Activated CD4-positive, alpha-beta memory T cell treated with anti-CD3 and anti-CD28 coated beads, Interleukin-2, amount 10 ng/mL, durations not matched to agents 7 days and 5 days (primary cell): ENCODE results near the gene MS4A15. TPM values are rescaled to one million over a fixed set of nuclear protein-coding genes. Genes with fewer than 3 reads are reported as not detected.

Experiments
- CTCF ChIA-PET: fragments of 350-600 bp; sonication (Branson Sonifier 250); formaldehyde crosslinking; loops from one replicate; lab custom pipeline; 2021; ENCODE audit warnings: antibody characterized with exemption, inconsistent platforms; lab: Charles Lee
- POLR2A ChIA-PET: fragments of 350-600 bp; sonication (Branson Sonifier 250); formaldehyde crosslinking; loops from one replicate; lab custom pipeline; 2021; ENCODE audit warnings: antibody characterized with exemption; lab: Charles Lee
- DNase-seq: peaks from one replicate; pipeline ENCODE4 v3.0.0-alpha.2; 2020
- H3K27ac Mint-ChIP-seq: one replicate; pipeline ENCODE4 v1.8.0; 2021; ENCODE audit warnings: mild to moderate bottlenecking, mixed read lengths
- H3K27me3 Mint-ChIP-seq: one replicate; pipeline ENCODE4 v1.8.0; 2021; ENCODE audit warnings: mixed read lengths
- H3K36me3 Mint-ChIP-seq: one replicate; pipeline ENCODE4 v1.8.0; 2021; ENCODE audit warnings: low read depth, mixed read lengths
- H3K4me1 Mint-ChIP-seq: one replicate; pipeline ENCODE4 v1.8.0; 2021; ENCODE audit warnings: mixed read lengths
- H3K4me3 Mint-ChIP-seq: one replicate; pipeline ENCODE4 v1.8.0; 2021; ENCODE audit warnings: mild to moderate bottlenecking, mixed read lengths
- H3K9me3 Mint-ChIP-seq: one replicate; pipeline ENCODE4 v1.8.0; 2021; ENCODE audit warnings: mixed read lengths
- total RNA-seq, 2 experiments: library from RNA; stranded (reverse); gene quantifications; one replicate each; pipeline ENCODE4 v1.2.3, GENCODE V29; 2021

MS4A15 gene
- total RNA-seq, 2 experiments from 2014 or later: not detected

DNA sequence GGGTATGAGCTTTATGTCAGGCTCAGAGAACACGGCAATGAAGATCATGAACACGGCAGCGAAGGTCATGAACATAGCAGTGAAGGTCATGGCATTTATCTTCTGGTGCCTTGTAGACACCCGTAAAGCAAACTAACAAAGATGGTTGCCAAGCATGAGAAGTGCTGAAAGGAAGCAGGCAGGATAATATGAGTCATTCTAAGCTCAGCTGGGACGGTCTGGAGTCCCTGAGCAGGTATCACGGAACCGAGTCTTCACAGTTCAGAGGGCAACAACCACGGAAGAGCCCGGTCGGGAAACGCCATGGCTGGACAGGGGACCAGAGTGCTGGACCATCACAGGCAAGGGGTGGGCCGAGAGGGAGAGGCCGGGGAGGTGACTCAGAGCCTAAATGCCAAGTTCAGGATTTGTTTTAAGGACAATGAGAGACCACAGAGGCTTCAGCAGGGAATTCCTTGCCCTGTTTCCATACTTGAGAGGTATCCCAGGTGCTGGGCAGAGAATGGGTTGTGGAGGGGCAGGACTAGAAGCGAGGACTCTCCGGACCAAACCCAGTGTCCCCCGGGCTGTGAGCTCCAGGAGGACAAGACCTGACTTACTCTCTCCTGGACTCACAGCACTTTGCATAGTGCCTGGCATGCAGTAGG is 15.3 kb downstream of the MS4A15 start:
- Mint-ChIP-seq H3K27ac (no peak overlapping the region), H3K4me3 (no peak overlapping the region), H3K36me3 (no peaks in the 10 kb centered on the region), H3K27me3 (peaks cover 1% of the 10 kb centered on the region), H3K9me3 (no peaks in the 10 kb centered on the region), H3K4me1 (peaks cover 4% of the 10 kb centered on the region)
- ChIA-PET POLR2A (no interaction called here), CTCF (interaction anchor here (1.3 kb wide), 1 partner anchor 10 kb away, joined by 6 read pairs; no protein-coding TSS in a partner anchor)
- no peak for DNase-seq

- peaks cover 4% of the 10 kb centered on the region for H3K4me1 Mint-ChIP-seq
- DNase-seq: no peak
- CTCF ChIA-PET: interaction anchor here (1.3 kb wide), 1 partner anchor 10 kb away, joined by 6 read pairs; no protein-coding TSS in a partner anchor
- no peaks in the 10 kb centered on the region for H3K36me3 Mint-ChIP-seq
- H3K4me3 Mint-ChIP-seq: no peak overlapping the region
- H3K27me3 Mint-ChIP-seq: peaks cover 5% of the 10 kb centered on the region
- H3K27ac Mint-ChIP-seq: no peak overlapping the region
- POLR2A ChIA-PET: no interaction called here
- H3K9me3 Mint-ChIP-seq: no peaks in the 10 kb centered on the region
Observed at GRCh38 chr11:60772666-60773065, 16.0 kb downstream of the MS4A15 start.

- ChIA-PET POLR2A (no interaction called here), CTCF (interaction anchor here (1.1 to 7.3 kb wide), 10 partner anchors 10 to 195 kb away, joined by 3 to 83 read pairs (median 5); partner anchors contain the start of genes MS4A10 and MS4A15)
- Mint-ChIP-seq H3K4me1 (peaks cover 4% of the 10 kb centered on the region), H3K36me3 (no peaks in the 10 kb centered on the region), H3K4me3 (no peak overlapping the region), H3K27me3 (peaks cover 9% of the 10 kb centered on the region), H3K27ac (no peak overlapping the region), H3K9me3 (no peaks in the 10 kb centered on the region)
- DNase-seq: no peak
Observed at GRCh38 chr11:60774726-60775125, 18.1 kb downstream of the MS4A15 start.

GRCh38 chr11:60775420-60775961 is 18.8 kb downstream of the MS4A15 start:
- no peak overlapping the region for H3K4me3 Mint-ChIP-seq
- ChIA-PET CTCF (interaction anchor here (0.6 to 7.3 kb wide), 16 partner anchors 9 to 400 kb away, joined by 3 to 83 read pairs (median 3); partner anchors contain the start of genes MS4A10 and MS4A15), POLR2A (no interaction called here)
- DNase-seq: peak; percentile 82
- H3K36me3 Mint-ChIP-seq: no peaks in the 10 kb centered on the region
- H3K27ac Mint-ChIP-seq: no peak overlapping the region
- peaks cover 10% of the 10 kb centered on the region for H3K27me3 Mint-ChIP-seq
- H3K4me1 Mint-ChIP-seq: peaks cover 4% of the 10 kb centered on the region
- no peaks in the 10 kb centered on the region for H3K9me3 Mint-ChIP-seq

DNA sequence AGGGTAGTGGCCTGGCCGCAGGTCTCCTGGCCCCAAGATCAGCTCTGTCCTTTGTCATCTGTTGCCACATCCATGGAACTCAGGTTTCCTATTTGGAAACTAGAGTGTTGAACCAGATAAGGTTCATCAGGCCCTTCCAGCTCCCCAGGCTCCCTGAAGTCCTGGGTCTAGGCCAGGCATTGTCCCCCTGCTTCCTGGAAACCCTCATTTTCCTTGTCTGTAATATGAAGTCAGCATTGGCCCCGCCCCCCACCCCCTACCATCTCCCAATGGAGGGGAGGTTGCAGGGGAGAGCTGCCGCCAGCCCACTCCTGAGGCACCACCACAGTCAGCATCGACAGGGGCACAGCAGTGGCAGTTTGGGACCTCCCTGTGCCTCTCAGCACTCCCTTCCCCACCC is 19.5 kb downstream of the MS4A15 start:
- H3K4me3 Mint-ChIP-seq: no peak overlapping the region
- no peaks in the 10 kb centered on the region for H3K36me3 Mint-ChIP-seq
- peaks cover 10% of the 10 kb centered on the region for H3K27me3 Mint-ChIP-seq
- H3K27ac Mint-ChIP-seq: no peak overlapping the region
- DNase-seq: no peak
- peaks cover 4% of the 10 kb centered on the region for H3K4me1 Mint-ChIP-seq
- ChIA-PET POLR2A (no interaction called here), CTCF (interaction anchor here (0.9 to 7.3 kb wide), 8 partner anchors 12 to 400 kb away, joined by 3 to 83 read pairs (median 3); no protein-coding TSS in a partner anchor)
- H3K9me3 Mint-ChIP-seq: no peaks in the 10 kb centered on the region

GRCh38 chr11:60777106-60777505 is 20.4 kb downstream of the MS4A15 start:
- ChIA-PET POLR2A (no interaction called here), CTCF (interaction anchor here (1.4 to 7.3 kb wide), 4 partner anchors 13 to 111 kb away, joined by 3 to 83 read pairs (median 18); no protein-coding TSS in a partner anchor)
- H3K27ac Mint-ChIP-seq: no peak overlapping the region

GRCh38 chr11:60777572-60777971 is 20.9 kb downstream of the MS4A15 start:
- Mint-ChIP-seq H3K4me1 (peaks cover 4% of the 10 kb centered on the region), H3K27me3 (peaks cover 10% of the 10 kb centered on the region), H3K36me3 (no peaks in the 10 kb centered on the region), H3K4me3 (no peak overlapping the region), H3K27ac (no peak overlapping the region), H3K9me3 (no peaks in the 10 kb centered on the region)
- ChIA-PET POLR2A (no interaction called here), CTCF (interaction anchor here (0.9 to 7.3 kb wide), 5 partner anchors 13 to 122 kb away, joined by 3 to 83 read pairs (median 9); no protein-coding TSS in a partner anchor)
- DNase-seq: no peak

More at GRCh38 chr11:60777106-60777505, 20.4 kb downstream of the MS4A15 start:
- H3K27me3 Mint-ChIP-seq: peaks cover 10% of the 10 kb centered on the region
- peaks cover 4% of the 10 kb centered on the region for H3K4me1 Mint-ChIP-seq
- no peak for DNase-seq
- no peaks in the 10 kb centered on the region for H3K36me3 Mint-ChIP-seq
- no peak overlapping the region for H3K4me3 Mint-ChIP-seq
- H3K9me3 Mint-ChIP-seq: no peaks in the 10 kb centered on the region

DNA sequence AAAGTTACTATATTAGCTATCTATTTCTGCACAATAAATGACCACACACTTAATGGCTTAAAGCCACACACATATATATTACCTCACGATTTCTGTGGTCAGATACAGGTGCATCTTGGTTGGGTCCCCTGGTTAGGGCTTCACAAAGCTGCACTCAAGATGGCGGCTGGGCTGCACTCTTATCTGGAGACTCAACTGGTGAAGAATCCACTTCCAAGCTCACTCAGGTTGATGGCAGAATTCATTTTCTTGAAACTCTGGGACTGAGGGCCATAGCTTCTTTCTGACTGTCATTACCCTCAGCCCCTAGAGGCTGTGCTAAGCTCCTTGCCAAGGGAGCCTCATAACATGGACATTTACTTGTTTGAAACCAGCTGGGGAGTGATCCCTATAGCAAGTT is 23.4 kb downstream of the MS4A15 start:
- Mint-ChIP-seq H3K27ac (no peak overlapping the region), H3K36me3 (no peaks in the 10 kb centered on the region), H3K27me3 (peaks cover 10% of the 10 kb centered on the region), H3K4me3 (no peak overlapping the region), H3K9me3 (no peaks in the 10 kb centered on the region), H3K4me1 (peaks cover 4% of the 10 kb centered on the region)
- CTCF ChIA-PET: interaction anchor here (2.9 to 7.3 kb wide), 2 partner anchors 16 to 51 kb away, joined by 9 to 83 read pairs; no protein-coding TSS in a partner anchor
- DNase-seq: no peak
- POLR2A ChIA-PET: no interaction called here

- POLR2A ChIA-PET: no interaction called here
- no peak for DNase-seq
- no peaks in the 10 kb centered on the region for H3K4me1 Mint-ChIP-seq
- H3K27ac Mint-ChIP-seq: no peak overlapping the region
- H3K27me3 Mint-ChIP-seq: peaks cover 10% of the 10 kb centered on the region
- CTCF ChIA-PET: interaction anchor here (7.3 kb wide), 1 partner anchor 17 kb away, joined by 83 read pairs; no protein-coding TSS in a partner anchor
- no peaks in the 10 kb centered on the region for H3K9me3 Mint-ChIP-seq
- H3K36me3 Mint-ChIP-seq: no peaks in the 10 kb centered on the region
- H3K4me3 Mint-ChIP-seq: no peak overlapping the region
Observed at GRCh38 chr11:60780774-60781173, 24.1 kb downstream of the MS4A15 start.

DNA sequence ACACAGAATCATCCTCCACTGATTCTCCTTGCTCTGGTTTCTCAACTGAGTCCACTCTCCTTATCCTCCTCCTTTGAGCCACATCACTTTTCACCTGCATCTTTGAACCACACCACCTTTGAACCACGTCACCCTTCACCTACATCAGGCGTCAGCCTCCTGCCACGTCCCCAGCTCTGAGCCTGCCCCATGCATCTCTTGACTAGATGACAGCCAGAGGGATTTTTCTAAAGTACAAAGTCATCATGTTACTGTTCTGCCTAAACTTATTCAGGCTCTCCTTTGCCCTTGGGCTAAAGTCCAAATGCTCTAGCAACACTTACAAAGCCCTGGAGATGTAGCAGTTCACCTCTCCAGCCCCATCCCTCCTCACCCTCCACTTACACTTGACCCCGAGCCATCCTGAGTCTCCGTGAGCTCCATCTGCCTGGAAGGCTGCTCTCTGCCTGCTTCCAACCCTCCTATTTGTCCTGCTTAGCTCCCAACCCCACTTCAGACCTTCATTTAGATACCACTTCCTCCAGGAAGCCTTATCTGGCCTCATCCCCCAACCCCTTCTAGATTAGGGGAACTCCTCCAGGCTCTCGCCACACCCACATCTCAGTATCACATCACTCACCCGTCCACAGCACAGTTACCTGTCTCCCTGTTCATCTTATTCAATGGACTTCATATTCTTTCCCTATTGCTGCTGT is 24.8 kb downstream of the MS4A15 start:
- H3K4me3 Mint-ChIP-seq: no peak overlapping the region
- H3K9me3 Mint-ChIP-seq: no peaks in the 10 kb centered on the region
- peaks cover 10% of the 10 kb centered on the region for H3K27me3 Mint-ChIP-seq
- POLR2A ChIA-PET: no interaction called here
- no peak overlapping the region for H3K27ac Mint-ChIP-seq
- H3K36me3 Mint-ChIP-seq: no peaks in the 10 kb centered on the region
- DNase-seq: no peak
- H3K4me1 Mint-ChIP-seq: no peaks in the 10 kb centered on the region
- CTCF ChIA-PET: interaction anchor here (0.9 to 7.3 kb wide), 2 partner anchors 17 to 106 kb away, joined by 3 to 83 read pairs; no protein-coding TSS in a partner anchor

DNA sequence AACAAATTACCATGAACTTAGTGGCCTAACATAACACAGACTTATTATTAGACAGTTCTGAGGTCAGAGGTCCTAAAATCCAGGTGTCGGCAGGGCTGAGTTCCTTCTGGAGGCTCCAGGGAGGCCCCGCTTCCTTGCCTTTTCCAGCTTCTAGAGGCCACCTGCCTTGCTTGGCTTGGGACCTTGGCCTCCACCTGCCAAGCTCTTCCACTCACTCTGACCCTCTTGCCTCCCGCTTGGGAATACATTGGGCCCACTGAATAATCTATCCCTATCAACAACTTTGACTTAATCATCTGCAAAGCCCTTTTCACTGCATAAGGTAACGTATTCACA is 25.3 kb downstream of the MS4A15 start:
- Mint-ChIP-seq H3K4me1 (no peaks in the 10 kb centered on the region), H3K36me3 (no peaks in the 10 kb centered on the region), H3K4me3 (no peak overlapping the region), H3K9me3 (no peaks in the 10 kb centered on the region), H3K27me3 (peaks cover 10% of the 10 kb centered on the region), H3K27ac (no peak overlapping the region)
- ChIA-PET CTCF (interaction anchor here (0.9 kb wide), 1 partner anchor 106 kb away, joined by 3 read pairs; no protein-coding TSS in a partner anchor), POLR2A (no interaction called here)
- DNase-seq: no peak

- CTCF ChIA-PET: interaction anchor here (0.9 kb wide), 1 partner anchor 105 kb away, joined by 3 read pairs; no protein-coding TSS in a partner anchor
Observed at GRCh38 chr11:60782393-60783140, 25.9 kb downstream of the MS4A15 start.

More at GRCh38 chr11:60782393-60783140, 25.9 kb downstream of the MS4A15 start:
- POLR2A ChIA-PET: no interaction called here
- no peak overlapping the region for H3K27ac Mint-ChIP-seq
- H3K9me3 Mint-ChIP-seq: no peaks in the 10 kb centered on the region
- no peaks in the 10 kb centered on the region for H3K4me1 Mint-ChIP-seq
- H3K36me3 Mint-ChIP-seq: no peaks in the 10 kb centered on the region
- H3K4me3 Mint-ChIP-seq: no peak overlapping the region
- DNase-seq: no peak
- peaks cover 6% of the 10 kb centered on the region for H3K27me3 Mint-ChIP-seq
